Spinal cord (tissue), 10 donors: ENCODE measurements around the gene CDK7. TPM values are rescaled to one million over a fixed set of nuclear protein-coding genes. Genes with fewer than 3 reads are reported as not detected.

Source experiments
- DNase-seq, 6 donors: peaks; one replicate each; pipeline versions ENCODE4 v3.0.0 to v3.0.0-alpha.2; 2013 to 2015; ENCODE audit warnings: low spot score in 6 of 6, low read depth in 4 of 6
- H3K27ac ChIP-seq: one replicate; pipeline ENCODE4 v1.5.1; 2013; ENCODE audit warnings: low read depth, low read length, control low read depth
- H3K27me3 ChIP-seq: one replicate; pipeline ENCODE4 v1.6.1; 2013; ENCODE audit warnings: low read length; ENCODE audit not compliant: control insufficient read depth, insufficient read depth
- H3K36me3 ChIP-seq: one replicate; pipeline ENCODE4 v1.6.1; 2013; ENCODE audit warnings: low read length; ENCODE audit not compliant: control insufficient read depth, insufficient read depth
- H3K4me1 ChIP-seq: one replicate; pipeline ENCODE4 v1.6.1; 2013; ENCODE audit warnings: low read length; ENCODE audit not compliant: control insufficient read depth, insufficient read depth
- H3K4me3 ChIP-seq: one replicate; pipeline ENCODE4 v1.5.1; 2013; ENCODE audit warnings: low read depth, low read length, control low read depth
- H3K9me3 ChIP-seq: one replicate; pipeline ENCODE4 v1.6.1; 2013; ENCODE audit warnings: low read length; ENCODE audit not compliant: control insufficient read depth, insufficient read depth
- WGBS: methylation state at CpG from one replicate; pipeline ENCODE4 v1.1.5; 2013; ENCODE audit warnings: missing lambda C conversion rate; ENCODE audit not compliant: insufficient coverage; 5-methylcytosine and 5-hydroxymethylcytosine counted together
- polyA plus RNA-seq, 2 donors: library from polyadenylated mRNA; unstranded; fragments of 120-200 nt; gene quantifications; one replicate each; pipeline ENCODE4 v1.2.1, GENCODE V29; 2013; ENCODE audit not compliant: insufficient read length in 2 of 2
- total RNA-seq, 2 donors: library from RNA; depleted of rRNA in 1 of 2; stranded (reverse); fragments of 120-200 nt in 1 of 2; fragments of >200 nt in 1 of 2; gene quantifications; one replicate each; pipeline versions ENCODE4 v1.2.3 to v1.2.4, GENCODE V29; 2013 to 2014
- donor health status: healthy.

The CDK7 gene
- total and polyA plus RNA-seq, 4 donors = 27.0 to 47.6 (median 28.6) TPM

- no peak overlapping the region for H3K4me3 ChIP-seq
- no peaks in the 10 kb centered on the region for H3K4me1 ChIP-seq
- DNase-seq = no peak
- H3K27ac ChIP-seq = no peak overlapping the region
- peaks cover 28% of the 10 kb centered on the region for H3K36me3 ChIP-seq
- no CpG with 5 or more reads among the region's 1 CpG for WGBS
- H3K27me3 ChIP-seq = no peaks in the 10 kb centered on the region
- no peaks in the 10 kb centered on the region for H3K9me3 ChIP-seq
These were observed 46.4 kb downstream of the CDK7 start for GRCh38 chr5:69281114-69281513.

- no peaks in the 10 kb centered on the region for H3K27me3 ChIP-seq
- no peak for DNase-seq
- H3K36me3 ChIP-seq = peaks cover 16% of the 10 kb centered on the region
- H3K4me1 ChIP-seq = no peaks in the 10 kb centered on the region
- WGBS = 100% methylated on average over 1 of the region's 2 CpGs
- H3K4me3 ChIP-seq = no peak overlapping the region
- no peaks in the 10 kb centered on the region for H3K9me3 ChIP-seq
- no peak overlapping the region for H3K27ac ChIP-seq
These were observed 49.5 kb downstream of the CDK7 start for GRCh38 chr5:69284203-69284602.

- Histone ChIP-seq H3K27ac (no peak overlapping the region), H3K27me3 (no peaks in the 10 kb centered on the region), H3K9me3 (no peaks in the 10 kb centered on the region), H3K4me1 (no peaks in the 10 kb centered on the region), H3K36me3 (peaks cover 12% of the 10 kb centered on the region), H3K4me3 (no peak overlapping the region)
- DNase-seq = no peak
- WGBS = 90% methylated on average over 3 of the region's 5 CpGs
These were observed 50.9 kb downstream of the CDK7 start for GRCh38 chr5:69285448-69286116.

GRCh38 chr5:69288069-69288468, 53.4 kb downstream of the CDK7 start:
- Histone ChIP-seq H3K27me3 (no peaks in the 10 kb centered on the region), H3K4me3 (no peak overlapping the region), H3K4me1 (no peaks in the 10 kb centered on the region), H3K9me3 (no peaks in the 10 kb centered on the region), H3K36me3 (peaks cover 3% of the 10 kb centered on the region), H3K27ac (no peak overlapping the region)
- no CpG with 5 or more reads among the region's 2 CpGs for WGBS
- no peak for DNase-seq

GRCh38 chr5:69288688-69289087, 54.0 kb downstream of the CDK7 start:
- Histone ChIP-seq H3K27ac (no peak overlapping the region), H3K9me3 (no peaks in the 10 kb centered on the region), H3K36me3 (peaks cover 3% of the 10 kb centered on the region), H3K4me1 (no peaks in the 10 kb centered on the region), H3K27me3 (no peaks in the 10 kb centered on the region), H3K4me3 (no peak overlapping the region)
- no CpG with 5 or more reads among the region's 1 CpG for WGBS
- no peak for DNase-seq

GRCh38 chr5:69292306-69292705, 57.6 kb downstream of the CDK7 start:
- no peaks in the 10 kb centered on the region for H3K36me3 ChIP-seq
- H3K27me3 ChIP-seq = no peaks in the 10 kb centered on the region
- no peaks in the 10 kb centered on the region for H3K9me3 ChIP-seq
- 86% methylated on average over 1 of the region's 2 CpGs for WGBS
- H3K4me3 ChIP-seq = no peak overlapping the region
- no peaks in the 10 kb centered on the region for H3K4me1 ChIP-seq
- DNase-seq = no peak
- H3K27ac ChIP-seq = no peak overlapping the region

- no peak overlapping the region for H3K4me3 ChIP-seq
- H3K9me3 ChIP-seq = no peaks in the 10 kb centered on the region
- no peaks in the 10 kb centered on the region for H3K36me3 ChIP-seq
- DNase-seq = no peak
- H3K4me1 ChIP-seq = no peaks in the 10 kb centered on the region
- no peak overlapping the region for H3K27ac ChIP-seq
- WGBS = no CpG with 5 or more reads among the region's 1 CpG
- H3K27me3 ChIP-seq = no peaks in the 10 kb centered on the region
These were observed 59.2 kb downstream of the CDK7 start for GRCh38 chr5:69293882-69294281.

GRCh38 chr5:69295088-69295754, 60.5 kb downstream of the CDK7 start:
- H3K4me1 ChIP-seq = no peaks in the 10 kb centered on the region
- no peak overlapping the region for H3K27ac ChIP-seq
- 97% methylated on average over 3 of the region's 10 CpGs for WGBS
- no peaks in the 10 kb centered on the region for H3K27me3 ChIP-seq
- H3K9me3 ChIP-seq = no peaks in the 10 kb centered on the region
- H3K4me3 ChIP-seq = no peak overlapping the region
- DNase-seq = no peak
- no peaks in the 10 kb centered on the region for H3K36me3 ChIP-seq

GRCh38 chr5:69299625-69300024, 64.9 kb downstream of the CDK7 start:
- Histone ChIP-seq H3K4me1 (no peaks in the 10 kb centered on the region), H3K36me3 (no peaks in the 10 kb centered on the region), H3K27me3 (no peaks in the 10 kb centered on the region), H3K4me3 (no peak overlapping the region), H3K9me3 (no peaks in the 10 kb centered on the region), H3K27ac (no peak overlapping the region)
- DNase-seq = no peak
- whole genome bisulfite sequencing = 86% methylated on average over 5 of the region's 6 CpGs
